Fibroblast of peridontal ligament (primary cell): ENCODE measurements around the gene TPBG.

Experiments
- DNase-seq: peaks from one replicate; pipeline ENCODE4 v3.0.0-alpha.2; 2010; ENCODE audit errors: extremely low read depth

Gene TPBG

GRCh38 chr6:82363428-82364086 lies at the start of gene TPBG:
Gene TPBG, plus strand, starts transcription at chr6:82363817. Its CDS starts 1,145 bp downstream, at chr6:82364962.
- peak; percentile 72 for DNase-seq

GRCh38 chr6:82322386-82322785 lies 41.2 kb upstream of the TPBG start:
- DNase-seq: no peak

- DNase-seq: no peak
Observed at GRCh38 chr6:82329766-82330165, 33.9 kb upstream of the TPBG start.

GRCh38 chr6:82330171-82330804 lies 33.3 kb upstream of the TPBG start:
- DNase-seq: no peak

GRCh38 chr6:82331031-82331773 lies 32.4 kb upstream of the TPBG start:
- peak; percentile 67 for DNase-seq

GRCh38 chr6:82333781-82334180 lies 29.8 kb upstream of the TPBG start:
- no peak for DNase-seq

- DNase-seq: no peak
Observed at GRCh38 chr6:82337688-82338257, 25.8 kb upstream of the TPBG start.

GRCh38 chr6:82348130-82348529 lies 15.5 kb upstream of the TPBG start:
- no peak for DNase-seq

GRCh38 chr6:82353848-82354247 lies 9.8 kb upstream of the TPBG start:
- DNase-seq: no peak

- DNase-seq: no peak
Observed at GRCh38 chr6:82360552-82360951, 3.1 kb upstream of the TPBG start.

GRCh38 chr6:82361631-82362030 lies 2.0 kb upstream of the TPBG start:
- DNase-seq: no peak

- no peak for DNase-seq
Observed at GRCh38 chr6:82362144-82362543, 1.5 kb upstream of the TPBG start.

GRCh38 chr6:82362878-82363427 lies 664 bp upstream of the TPBG start:
- DNase-seq: peak; percentile 98

- DNase-seq: peak; percentile 67
Observed at GRCh38 chr6:82364087-82365015, 734 bp downstream of the TPBG start.

- no peak for DNase-seq
Observed at GRCh38 chr6:82365016-82365795, 1.6 kb downstream of the TPBG start.

- no peak for DNase-seq
Observed at GRCh38 chr6:82367704-82368103, 4.1 kb downstream of the TPBG start.

GRCh38 chr6:82370788-82371187 lies 7.2 kb downstream of the TPBG start:
- no peak for DNase-seq

GRCh38 chr6:82371799-82372546 lies 8.4 kb downstream of the TPBG start:
- peak; percentile 53 for DNase-seq

GRCh38 chr6:82372656-82373055 lies 9.0 kb downstream of the TPBG start:
- no peak for DNase-seq

GRCh38 chr6:82374516-82374915 lies 10.9 kb downstream of the TPBG start:
- DNase-seq: no peak
